Nephron progenitor cell (in vitro differentiated cells): ENCODE data around the gene PCDH9.

Source experiments
- DNase-seq: peaks from one replicate; pipeline ENCODE4 v3.0.0; 2021
- H3K27ac Mint-ChIP-seq: 2 replicates; pipeline ENCODE4 v1.8.0; 2021; ENCODE audit warnings: mild to moderate bottlenecking, moderate library complexity, mixed read lengths
- H3K27me3 Mint-ChIP-seq: 2 replicates; pipeline ENCODE4 v1.8.0; 2021; ENCODE audit warnings: mild to moderate bottlenecking, low read depth, mixed read lengths; ENCODE audit not compliant: poor library complexity
- H3K36me3 Mint-ChIP-seq: 2 replicates; pipeline ENCODE4 v1.8.0; 2021; ENCODE audit warnings: low read depth, mixed read lengths
- H3K4me1 Mint-ChIP-seq: 2 replicates; pipeline ENCODE4 v1.8.0; 2021; ENCODE audit warnings: mixed read lengths
- H3K4me3 Mint-ChIP-seq: 2 replicates; pipeline ENCODE4 v1.8.0; 2021; ENCODE audit warnings: mild to moderate bottlenecking, moderate library complexity, mixed read lengths
- H3K9me3 Mint-ChIP-seq: 2 replicates; pipeline ENCODE4 v1.8.0; 2021; ENCODE audit warnings: mild to moderate bottlenecking, moderate library complexity, mixed read lengths
- TF ChIP-seq, protein P1 (sequence below): fragments of 200-600 bp; sonication (generic); IDR thresholded peaks from 2 replicates; pipeline ENCODE4 v1.5.0; 2021; ENCODE audit warnings: antibody characterized with exemption

PCDH9 gene

DNA sequence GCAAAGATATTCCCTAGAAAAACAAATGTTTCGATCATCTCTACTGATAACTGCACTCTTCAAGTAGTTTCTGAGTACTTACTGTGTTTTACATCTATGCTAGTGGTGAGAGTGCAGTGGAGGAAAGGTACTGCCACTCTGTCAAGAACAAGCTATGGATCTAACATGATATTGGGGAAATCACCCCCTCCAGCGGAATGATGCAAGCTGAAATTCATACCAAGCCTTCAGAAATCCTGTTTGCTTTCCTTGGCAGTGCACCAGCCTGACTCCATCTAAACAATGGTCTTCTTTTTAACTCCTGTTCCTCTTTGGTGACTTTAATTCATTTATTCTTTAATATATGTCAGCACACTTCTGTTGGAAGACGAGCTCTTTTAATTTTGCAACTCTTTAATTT is 238.0 kb downstream of the PCDH9 start:
- H3K9me3 Mint-ChIP-seq: no peaks in the 10 kb centered on the region
- peaks cover 26% of the 10 kb centered on the region for H3K4me1 Mint-ChIP-seq
- H3K27me3 Mint-ChIP-seq: peaks cover 2% of the 10 kb centered on the region
- TF ChIP-seq, protein P1, sequence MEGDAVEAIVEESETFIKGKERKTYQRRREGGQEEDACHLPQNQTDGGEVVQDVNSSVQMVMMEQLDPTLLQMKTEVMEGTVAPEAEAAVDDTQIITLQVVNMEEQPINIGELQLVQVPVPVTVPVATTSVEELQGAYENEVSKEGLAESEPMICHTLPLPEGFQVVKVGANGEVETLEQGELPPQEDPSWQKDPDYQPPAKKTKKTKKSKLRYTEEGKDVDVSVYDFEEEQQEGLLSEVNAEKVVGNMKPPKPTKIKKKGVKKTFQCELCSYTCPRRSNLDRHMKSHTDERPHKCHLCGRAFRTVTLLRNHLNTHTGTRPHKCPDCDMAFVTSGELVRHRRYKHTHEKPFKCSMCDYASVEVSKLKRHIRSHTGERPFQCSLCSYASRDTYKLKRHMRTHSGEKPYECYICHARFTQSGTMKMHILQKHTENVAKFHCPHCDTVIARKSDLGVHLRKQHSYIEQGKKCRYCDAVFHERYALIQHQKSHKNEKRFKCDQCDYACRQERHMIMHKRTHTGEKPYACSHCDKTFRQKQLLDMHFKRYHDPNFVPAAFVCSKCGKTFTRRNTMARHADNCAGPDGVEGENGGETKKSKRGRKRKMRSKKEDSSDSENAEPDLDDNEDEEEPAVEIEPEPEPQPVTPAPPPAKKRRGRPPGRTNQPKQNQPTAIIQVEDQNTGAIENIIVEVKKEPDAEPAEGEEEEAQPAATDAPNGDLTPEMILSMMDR: no peak
- peak overlapping the region; percentile 50 for H3K27ac Mint-ChIP-seq
- DNase-seq: no peak
- no peak overlapping the region for H3K4me3 Mint-ChIP-seq
- no peaks in the 10 kb centered on the region for H3K36me3 Mint-ChIP-seq

DNA sequence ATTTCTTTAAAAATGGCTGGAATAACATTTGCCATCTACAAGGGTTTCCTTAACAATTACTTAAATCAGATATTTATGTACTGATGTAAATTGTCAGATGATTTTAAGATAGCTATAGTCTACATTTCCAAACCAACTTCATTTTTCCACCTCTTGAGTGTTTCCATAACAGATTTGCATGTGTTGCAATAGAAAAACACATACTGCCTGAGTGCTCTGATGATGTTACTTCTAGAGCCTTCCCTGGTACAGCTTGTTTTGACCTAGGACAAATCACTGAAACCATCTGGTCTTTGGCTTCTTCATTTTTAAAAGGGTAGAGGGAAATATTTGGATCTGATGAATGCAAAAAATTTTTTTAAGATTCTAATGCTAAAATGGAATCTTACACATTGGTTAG is 245.9 kb downstream of the PCDH9 start:
- DNase-seq: no peak
- Mint-ChIP-seq H3K4me3 (no peak overlapping the region), H3K27me3 (no peaks in the 10 kb centered on the region), H3K27ac (no peak overlapping the region), H3K36me3 (no peaks in the 10 kb centered on the region), H3K9me3 (no peaks in the 10 kb centered on the region), H3K4me1 (no peaks in the 10 kb centered on the region)
- TF ChIP-seq, protein P1: no peak

DNA sequence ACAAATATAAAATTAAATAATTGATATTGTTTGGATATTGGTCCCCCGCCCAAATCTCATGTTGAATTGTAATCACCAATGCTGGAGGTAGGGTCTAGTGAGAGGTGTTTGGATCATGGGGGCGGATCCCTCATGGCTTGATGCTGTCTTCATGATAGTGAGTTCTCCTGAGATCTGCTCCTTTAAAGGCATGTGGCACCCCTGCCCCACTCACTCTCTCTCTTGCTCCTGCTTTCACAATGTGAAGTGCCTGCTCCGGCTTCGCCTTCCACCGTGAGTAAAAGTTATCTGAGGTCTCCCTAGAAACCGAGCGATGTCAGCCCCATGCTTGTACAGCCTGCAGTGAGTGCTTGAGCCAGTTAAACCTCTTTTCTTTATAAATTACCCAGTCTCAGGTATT is 248.2 kb downstream of the PCDH9 start:
- Mint-ChIP-seq H3K27me3 (no peaks in the 10 kb centered on the region), H3K4me1 (no peaks in the 10 kb centered on the region), H3K4me3 (no peak overlapping the region)

DNA sequence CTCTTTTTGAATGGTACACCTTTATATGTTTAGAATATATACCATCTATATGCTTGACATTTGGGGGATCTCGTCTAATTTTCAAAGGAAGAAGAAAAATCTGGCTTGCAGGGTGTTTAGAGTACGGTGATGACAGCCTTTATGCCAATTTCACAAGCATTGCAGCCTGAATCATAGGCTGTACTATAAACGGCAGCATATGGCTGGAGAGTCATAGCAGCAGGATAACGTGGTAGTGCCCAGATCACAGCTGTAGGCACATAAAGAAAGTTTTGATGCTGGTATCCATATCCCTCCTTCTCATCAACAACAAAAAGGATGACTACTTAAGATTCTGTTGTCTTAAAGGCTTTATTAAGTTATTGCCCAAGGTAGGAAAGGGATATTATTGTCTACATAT is 253.0 kb downstream of the PCDH9 start:
- Mint-ChIP-seq H3K4me3 (no peak overlapping the region), H3K27me3 (no peaks in the 10 kb centered on the region), H3K27ac (no peak overlapping the region), H3K36me3 (no peaks in the 10 kb centered on the region), H3K4me1 (peaks cover 19% of the 10 kb centered on the region), H3K9me3 (no peaks in the 10 kb centered on the region)
- TF ChIP-seq, protein P1: no peak
- DNase-seq: no peak

More for the DNA sequence above, 248.2 kb downstream of the PCDH9 start:
- Mint-ChIP-seq H3K27ac (no peak overlapping the region), H3K36me3 (no peaks in the 10 kb centered on the region), H3K9me3 (no peaks in the 10 kb centered on the region)
- TF ChIP-seq, protein P1: no peak
- DNase-seq: no peak

DNA sequence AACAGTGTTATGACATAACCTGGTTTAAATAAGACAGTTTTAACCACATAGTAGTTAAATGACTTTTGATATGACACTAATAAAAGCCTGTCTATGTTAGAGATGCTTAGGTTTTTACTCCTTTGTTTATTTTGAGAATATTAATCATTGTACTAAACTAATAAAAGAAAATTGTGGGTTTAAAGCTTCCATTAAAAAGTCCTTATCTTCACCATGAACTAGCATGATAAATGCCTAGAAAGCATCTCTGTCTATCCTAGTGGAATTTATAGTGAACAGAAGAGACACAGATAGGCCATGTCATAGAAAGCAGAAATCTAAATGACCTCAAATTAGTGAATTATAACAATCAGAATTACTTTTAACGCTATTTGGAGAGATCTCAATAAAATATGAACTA is 255.2 kb downstream of the PCDH9 start:
- Mint-ChIP-seq H3K4me1 (peaks cover 19% of the 10 kb centered on the region), H3K27ac (no peak overlapping the region), H3K9me3 (no peaks in the 10 kb centered on the region), H3K27me3 (no peaks in the 10 kb centered on the region), H3K36me3 (no peaks in the 10 kb centered on the region), H3K4me3 (no peak overlapping the region)
- TF ChIP-seq, protein P1: no peak
- no peak for DNase-seq

DNA sequence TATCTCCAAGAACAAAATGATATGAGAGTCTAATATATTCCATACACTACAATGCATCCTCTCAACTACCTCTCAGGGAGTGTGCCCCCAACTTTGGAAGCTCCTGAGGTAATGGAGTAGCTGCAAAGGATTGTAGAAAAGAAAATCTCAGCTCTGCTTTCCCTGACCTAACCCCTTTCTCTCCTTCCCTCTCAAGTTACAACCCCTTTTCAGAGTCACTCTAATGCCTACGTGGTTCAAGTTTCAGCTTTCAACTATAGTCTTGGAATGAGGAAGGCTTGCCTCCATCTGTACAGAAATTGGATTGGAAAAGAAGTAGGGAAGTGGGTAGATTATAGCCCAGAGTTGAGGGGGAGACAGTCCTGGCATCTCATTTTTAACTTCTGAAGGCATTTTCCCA is 256.0 kb downstream of the PCDH9 start:
- Mint-ChIP-seq H3K4me3 (no peak overlapping the region), H3K36me3 (no peaks in the 10 kb centered on the region), H3K4me1 (peaks cover 19% of the 10 kb centered on the region), H3K27me3 (no peaks in the 10 kb centered on the region), H3K9me3 (no peaks in the 10 kb centered on the region), H3K27ac (peak overlapping the region; percentile 42)
- DNase-seq: no peak
- TF ChIP-seq, protein P1: no peak
